C4-2B (cell line): ENCODE data around the gene ZNF229.

Source experiments
- ZFX ChIP-seq: fragments of 450-650 bp; IDR thresholded peaks from 2 replicates; pipeline ENCODE4 v1.6.1; 2017
- TF ChIP-seq, protein P1 (sequence below): fragments of 450-650 bp; conservative IDR thresholded peaks from 2 replicates; pipeline ENCODE4 v1.5.1; 2017; ENCODE audit warnings: mild to moderate bottlenecking

DNA sequence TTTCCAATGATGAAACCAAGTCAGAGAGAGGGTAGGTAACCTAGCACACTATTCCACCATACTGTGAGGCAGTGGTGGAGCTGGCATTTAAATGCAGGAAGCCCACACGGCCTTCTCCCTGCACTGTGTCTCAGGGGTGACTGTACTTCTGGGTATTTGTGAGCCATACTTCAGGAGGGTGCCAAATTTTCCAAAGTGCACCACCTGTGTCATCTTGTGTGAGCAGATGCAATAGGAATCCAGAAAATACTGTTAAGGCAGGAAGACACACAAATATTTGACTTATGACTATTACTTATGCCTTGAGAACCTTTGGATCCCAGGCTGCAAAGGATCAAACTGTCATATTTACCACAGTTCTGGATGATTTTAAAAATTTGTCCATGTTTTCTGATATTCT, 17.3 kb downstream of the ZNF229 start:
- TF ChIP-seq, protein P1, sequence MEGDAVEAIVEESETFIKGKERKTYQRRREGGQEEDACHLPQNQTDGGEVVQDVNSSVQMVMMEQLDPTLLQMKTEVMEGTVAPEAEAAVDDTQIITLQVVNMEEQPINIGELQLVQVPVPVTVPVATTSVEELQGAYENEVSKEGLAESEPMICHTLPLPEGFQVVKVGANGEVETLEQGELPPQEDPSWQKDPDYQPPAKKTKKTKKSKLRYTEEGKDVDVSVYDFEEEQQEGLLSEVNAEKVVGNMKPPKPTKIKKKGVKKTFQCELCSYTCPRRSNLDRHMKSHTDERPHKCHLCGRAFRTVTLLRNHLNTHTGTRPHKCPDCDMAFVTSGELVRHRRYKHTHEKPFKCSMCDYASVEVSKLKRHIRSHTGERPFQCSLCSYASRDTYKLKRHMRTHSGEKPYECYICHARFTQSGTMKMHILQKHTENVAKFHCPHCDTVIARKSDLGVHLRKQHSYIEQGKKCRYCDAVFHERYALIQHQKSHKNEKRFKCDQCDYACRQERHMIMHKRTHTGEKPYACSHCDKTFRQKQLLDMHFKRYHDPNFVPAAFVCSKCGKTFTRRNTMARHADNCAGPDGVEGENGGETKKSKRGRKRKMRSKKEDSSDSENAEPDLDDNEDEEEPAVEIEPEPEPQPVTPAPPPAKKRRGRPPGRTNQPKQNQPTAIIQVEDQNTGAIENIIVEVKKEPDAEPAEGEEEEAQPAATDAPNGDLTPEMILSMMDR = no peak
- TF ChIP-seq ZFX = no peak
